Neural cell (in vitro differentiated cells): ENCODE data around the gene PIK3R6. TPM values are rescaled to one million over a fixed set of nuclear protein-coding genes. Genes with fewer than 3 reads are reported as not detected.

Experiments
- H2AFZ ChIP-seq: fragments of 200-600, 300-800 bp; sonication (generic), shearing (Covaris generic); 2 replicates; pipeline ENCODE4 v1.6.0; 2014; ENCODE audit warnings: low read depth, mild to moderate bottlenecking, antibody characterized with exemption, low read length, moderate library complexity
- H3F3A ChIP-seq: fragments of 200-600 bp; shearing (Covaris generic); 2 replicates; pipeline ENCODE4 v1.6.1; 2016; ENCODE audit warnings: mild to moderate bottlenecking, moderate library complexity, mixed read lengths, antibody characterized with exemption, low read length; ENCODE audit not compliant: insufficient read depth, poor library complexity, severe bottlenecking
- H3K27ac ChIP-seq: fragments of 200-600, 300-800 bp; sonication (generic), shearing (Covaris generic); 2 replicates; pipeline ENCODE4 v1.5.1; 2014; ENCODE audit warnings: mild to moderate bottlenecking, low read length, moderate library complexity
- H3K27me3 ChIP-seq: fragments of 300-800, 200-600 bp; sonication (generic), shearing (Covaris generic); 2 replicates; pipeline ENCODE4 v1.6.0; 2014; ENCODE audit warnings: mild to moderate bottlenecking, low read depth, low read length, moderate library complexity; ENCODE audit not compliant: insufficient read depth
- H3K36me3 ChIP-seq: fragments of 300-800, 200-600 bp; sonication (generic), shearing (Covaris generic); 2 replicates; pipeline ENCODE4 v1.5.1; 2014; ENCODE audit warnings: mild to moderate bottlenecking, antibody characterized with exemption, low read length, moderate library complexity; ENCODE audit not compliant: insufficient read depth
- H3K4me2 ChIP-seq: fragments of 300-800, 200-600 bp; sonication (generic), shearing (Covaris generic); 2 replicates; pipeline ENCODE4 v1.6.0; 2014; ENCODE audit warnings: mild to moderate bottlenecking, low read length
- H3K4me3 ChIP-seq: fragments of 300-800, 200-600 bp; sonication (generic), shearing (Covaris generic); 2 replicates; pipeline ENCODE4 v1.5.1; 2014; ENCODE audit warnings: mild to moderate bottlenecking, low read length, moderate library complexity
- H3K79me2 ChIP-seq: fragments of 200-600 bp; shearing (Covaris generic); replicated peaks from 2 replicates; pipeline ENCODE4 v1.6.0; 2014; ENCODE audit warnings: mild to moderate bottlenecking, low read length, moderate library complexity; ENCODE audit not compliant: insufficient read depth
- H3K9ac ChIP-seq: fragments of 300-800, 200-600 bp; sonication (generic), shearing (Covaris generic); 2 replicates; pipeline ENCODE4 v1.6.1; 2016; ENCODE audit warnings: mild to moderate bottlenecking, low read length, mixed read lengths
- H3K9me2 ChIP-seq: fragments of 200-600 bp; shearing (Covaris generic); 2 replicates; pipeline ENCODE4 v1.6.1; 2016; ENCODE audit warnings: mild to moderate bottlenecking, low read length, mixed read lengths; ENCODE audit not compliant: insufficient read depth
- H3K9me3 ChIP-seq: fragments of 200-600, 300-800 bp; sonication (generic), shearing (Covaris generic); 2 replicates; pipeline ENCODE4 v1.6.1; 2016; ENCODE audit warnings: mild to moderate bottlenecking, mixed run types, low read length, moderate library complexity, mixed read lengths
- H4K20me1 ChIP-seq: fragments of 200-600 bp; shearing (Covaris generic); 2 replicates; pipeline ENCODE4 v1.6.1; 2016; ENCODE audit warnings: mild to moderate bottlenecking, mixed run types; ENCODE audit not compliant: insufficient read depth
- EP300 ChIP-seq: fragments of 450-650 bp; conservative IDR thresholded peaks from 2 replicates; pipeline ENCODE4 v1.6.1; 2014; ENCODE audit warnings: antibody characterized with exemption, mild to moderate bottlenecking, moderate library complexity; ENCODE audit not compliant: poor library complexity, severe bottlenecking
- EZH2 ChIP-seq: fragments of 200-600, 300-800 bp; shearing (Covaris generic), sonication (generic); IDR thresholded peaks from 2 replicates; pipeline ENCODE4 v1.6.1; 2014; ENCODE audit warnings: antibody characterized with exemption, low read length, borderline replicate concordance, mild to moderate bottlenecking; ENCODE audit not compliant: insufficient read depth, poor library complexity, severe bottlenecking
- MXI1 ChIP-seq: fragments of 450-650 bp; conservative IDR thresholded peaks from 2 replicates; pipeline ENCODE4 v1.6.1; 2014; ENCODE audit warnings: antibody characterized with exemption, mild to moderate bottlenecking; ENCODE audit not compliant: poor library complexity, severe bottlenecking
- POLR2AphosphoS5 ChIP-seq: IDR thresholded peaks from 2 replicates; pipeline ENCODE4 v1.6.1; 2012
- RAD21 ChIP-seq: fragments of 450-650 bp; conservative IDR thresholded peaks from 2 replicates; pipeline ENCODE4 v1.6.1; 2014; ENCODE audit warnings: antibody characterized with exemption, mild to moderate bottlenecking, moderate library complexity
- SMC3 ChIP-seq: fragments of 450-650 bp; conservative IDR thresholded peaks from 2 replicates; pipeline ENCODE4 v1.6.1; 2014; ENCODE audit warnings: antibody characterized with exemption, mild to moderate bottlenecking, moderate library complexity; ENCODE audit not compliant: poor library complexity
- TAF1 ChIP-seq: IDR thresholded peaks from 2 replicates; pipeline ENCODE4 v1.6.1; 2012; ENCODE audit warnings: low read depth
- polyA plus RNA-seq: library from polyadenylated mRNA; depleted of rRNA; stranded (reverse); fragments of >200 nt; gene quantifications from 2 replicates; pipeline ENCODE4 v1.2.3, GENCODE V29; 2014
- TF ChIP-seq, protein P1 (sequence below): IDR thresholded peaks from 2 replicates; pipeline ENCODE4 v1.6.1; 2012; ENCODE audit warnings: borderline replicate concordance
- TF ChIP-seq, protein P2 (sequence below): fragments of 450-650 bp; IDR thresholded peaks from 2 replicates; pipeline ENCODE4 v1.5.1; 2014; ENCODE audit warnings: antibody characterized with exemption, mild to moderate bottlenecking, moderate library complexity; ENCODE audit not compliant: poor library complexity, severe bottlenecking

Gene PIK3R6
- polyA plus RNA-seq, 1 donor from 2014 or later = not detected

DNA sequence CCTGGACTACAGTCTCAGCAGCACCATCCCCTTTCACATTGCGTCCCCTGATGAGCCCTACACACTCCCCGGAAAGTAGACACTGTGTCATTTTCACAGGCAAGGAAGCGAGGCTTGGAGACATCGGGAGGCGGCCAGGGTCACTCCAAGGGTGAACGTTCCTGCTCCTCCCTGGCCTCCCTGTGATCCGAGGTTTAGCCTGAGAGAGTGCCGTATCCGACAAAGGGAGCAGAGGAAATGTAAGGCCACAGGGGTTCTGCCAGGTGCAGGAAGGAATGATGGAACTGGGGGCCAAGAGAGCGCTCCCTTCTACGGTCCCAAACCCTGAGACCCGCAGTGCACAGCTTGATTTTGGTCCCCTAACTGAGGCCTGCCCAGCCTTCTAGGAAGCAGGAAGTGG is 8.0 kb upstream of the PIK3R6 start:
- no peaks in the 10 kb centered on the region for H3K36me3 ChIP-seq
- no peaks in the 10 kb centered on the region for H3K9me2 ChIP-seq
- no peaks in the 10 kb centered on the region for H3F3A ChIP-seq
- H3K4me3 ChIP-seq = no peak overlapping the region
- H3K79me2 ChIP-seq = no peaks in the 10 kb centered on the region
- no peaks in the 10 kb centered on the region for H3K27me3 ChIP-seq
- H2AFZ ChIP-seq = no peak overlapping the region
- H3K9ac ChIP-seq = no peak overlapping the region
- H4K20me1 ChIP-seq = no peaks in the 10 kb centered on the region
- no peaks in the 10 kb centered on the region for H3K9me3 ChIP-seq
- H3K27ac ChIP-seq = no peak overlapping the region
- no peak overlapping the region for H3K4me2 ChIP-seq
- TF ChIP-seq, protein P1, sequence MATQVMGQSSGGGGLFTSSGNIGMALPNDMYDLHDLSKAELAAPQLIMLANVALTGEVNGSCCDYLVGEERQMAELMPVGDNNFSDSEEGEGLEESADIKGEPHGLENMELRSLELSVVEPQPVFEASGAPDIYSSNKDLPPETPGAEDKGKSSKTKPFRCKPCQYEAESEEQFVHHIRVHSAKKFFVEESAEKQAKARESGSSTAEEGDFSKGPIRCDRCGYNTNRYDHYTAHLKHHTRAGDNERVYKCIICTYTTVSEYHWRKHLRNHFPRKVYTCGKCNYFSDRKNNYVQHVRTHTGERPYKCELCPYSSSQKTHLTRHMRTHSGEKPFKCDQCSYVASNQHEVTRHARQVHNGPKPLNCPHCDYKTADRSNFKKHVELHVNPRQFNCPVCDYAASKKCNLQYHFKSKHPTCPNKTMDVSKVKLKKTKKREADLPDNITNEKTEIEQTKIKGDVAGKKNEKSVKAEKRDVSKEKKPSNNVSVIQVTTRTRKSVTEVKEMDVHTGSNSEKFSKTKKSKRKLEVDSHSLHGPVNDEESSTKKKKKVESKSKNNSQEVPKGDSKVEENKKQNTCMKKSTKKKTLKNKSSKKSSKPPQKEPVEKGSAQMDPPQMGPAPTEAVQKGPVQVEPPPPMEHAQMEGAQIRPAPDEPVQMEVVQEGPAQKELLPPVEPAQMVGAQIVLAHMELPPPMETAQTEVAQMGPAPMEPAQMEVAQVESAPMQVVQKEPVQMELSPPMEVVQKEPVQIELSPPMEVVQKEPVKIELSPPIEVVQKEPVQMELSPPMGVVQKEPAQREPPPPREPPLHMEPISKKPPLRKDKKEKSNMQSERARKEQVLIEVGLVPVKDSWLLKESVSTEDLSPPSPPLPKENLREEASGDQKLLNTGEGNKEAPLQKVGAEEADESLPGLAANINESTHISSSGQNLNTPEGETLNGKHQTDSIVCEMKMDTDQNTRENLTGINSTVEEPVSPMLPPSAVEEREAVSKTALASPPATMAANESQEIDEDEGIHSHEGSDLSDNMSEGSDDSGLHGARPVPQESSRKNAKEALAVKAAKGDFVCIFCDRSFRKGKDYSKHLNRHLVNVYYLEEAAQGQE = no peak
- no peak for TF ChIP-seq SMC3
- no peak for TF ChIP-seq EP300
- no peak for TF ChIP-seq TAF1
- TF ChIP-seq POLR2AphosphoS5 = no peak
- TF ChIP-seq MXI1 = no peak
- TF ChIP-seq RAD21 = no peak
- no peak for TF ChIP-seq EZH2
- TF ChIP-seq, protein P2, sequence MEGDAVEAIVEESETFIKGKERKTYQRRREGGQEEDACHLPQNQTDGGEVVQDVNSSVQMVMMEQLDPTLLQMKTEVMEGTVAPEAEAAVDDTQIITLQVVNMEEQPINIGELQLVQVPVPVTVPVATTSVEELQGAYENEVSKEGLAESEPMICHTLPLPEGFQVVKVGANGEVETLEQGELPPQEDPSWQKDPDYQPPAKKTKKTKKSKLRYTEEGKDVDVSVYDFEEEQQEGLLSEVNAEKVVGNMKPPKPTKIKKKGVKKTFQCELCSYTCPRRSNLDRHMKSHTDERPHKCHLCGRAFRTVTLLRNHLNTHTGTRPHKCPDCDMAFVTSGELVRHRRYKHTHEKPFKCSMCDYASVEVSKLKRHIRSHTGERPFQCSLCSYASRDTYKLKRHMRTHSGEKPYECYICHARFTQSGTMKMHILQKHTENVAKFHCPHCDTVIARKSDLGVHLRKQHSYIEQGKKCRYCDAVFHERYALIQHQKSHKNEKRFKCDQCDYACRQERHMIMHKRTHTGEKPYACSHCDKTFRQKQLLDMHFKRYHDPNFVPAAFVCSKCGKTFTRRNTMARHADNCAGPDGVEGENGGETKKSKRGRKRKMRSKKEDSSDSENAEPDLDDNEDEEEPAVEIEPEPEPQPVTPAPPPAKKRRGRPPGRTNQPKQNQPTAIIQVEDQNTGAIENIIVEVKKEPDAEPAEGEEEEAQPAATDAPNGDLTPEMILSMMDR = no peak

DNA sequence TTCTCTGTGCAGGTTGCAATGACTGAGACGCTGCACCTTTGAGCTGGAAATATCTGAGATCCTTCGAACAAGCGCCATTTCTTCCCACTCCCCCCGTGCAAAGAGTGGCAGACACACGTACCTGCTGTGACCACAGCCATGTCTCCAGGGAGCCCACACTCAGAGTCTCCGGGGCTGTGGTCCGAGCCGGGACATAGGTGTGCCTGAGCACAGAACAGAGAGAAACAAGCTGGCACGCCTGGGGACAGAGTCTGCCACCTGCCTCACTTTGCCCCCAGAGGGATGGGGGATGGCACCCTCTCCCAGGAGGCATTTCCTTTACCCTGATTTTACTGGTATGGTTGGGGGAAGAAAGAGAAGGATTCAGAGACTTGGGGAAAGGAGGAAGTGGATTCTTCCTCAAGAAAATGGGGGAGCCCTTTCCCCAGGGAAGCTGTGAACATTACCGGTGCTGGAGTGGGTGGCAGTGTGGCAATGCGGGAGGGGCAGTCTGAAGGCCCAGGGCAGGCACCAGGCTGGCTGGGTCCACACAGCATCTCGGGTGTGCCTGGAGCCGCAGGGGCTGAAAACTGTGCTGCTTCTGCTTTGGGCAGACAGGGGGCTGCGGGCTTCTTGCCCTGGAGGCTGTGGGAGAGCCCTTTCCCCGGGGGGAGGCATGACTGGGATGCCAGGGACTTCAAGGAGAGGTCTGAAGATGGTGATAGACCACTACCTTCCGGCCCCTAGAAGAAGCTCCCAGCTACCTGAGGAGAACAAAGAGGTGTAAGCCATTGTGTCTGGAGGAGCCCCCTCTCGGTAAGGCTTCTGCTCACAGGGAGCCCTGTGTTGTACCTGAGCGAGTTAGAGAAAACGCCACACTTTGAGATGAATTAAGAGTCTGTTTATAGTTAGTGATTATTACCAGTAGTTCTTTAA is 6.6 kb upstream of the PIK3R6 start:
- Histone ChIP-seq H3K36me3 (no peaks in the 10 kb centered on the region), H3K4me3 (no peak overlapping the region), H3K9ac (no peak overlapping the region), H3K9me3 (no peaks in the 10 kb centered on the region), H4K20me1 (no peaks in the 10 kb centered on the region), H3K27me3 (no peaks in the 10 kb centered on the region), H3F3A (no peaks in the 10 kb centered on the region), H2AFZ (no peak overlapping the region), H3K79me2 (no peaks in the 10 kb centered on the region), H3K27ac (no peak overlapping the region), H3K9me2 (no peaks in the 10 kb centered on the region), H3K4me2 (no peak overlapping the region)
- TF ChIP-seq SMC3 (no peak), TAF1 (no peak)
